Measurements from ENCODE around the gene ITPRIPL2. TPM values are rescaled to one million over a fixed set of nuclear protein-coding genes. Genes with fewer than 3 reads are reported as not detected.

The ITPRIPL2 gene
- total and polyA plus RNA-seq, 2 of the 13 experiments (the other 11 are each of a cell fraction or from before 2014, with no cell fraction given), result 5.9 to 12.6 TPM

GRCh38 chr16:19167710-19168370 lies 54.1 kb downstream of the ITPRIPL2 start, which contains the start of gene SYT17 (continued):
- TF ChIP-seq GPBP1L1 (CRISPR knock-in tag; IDR thresholded peaks at IDR 0.05) (no peak), ZC3H13 (CRISPR knock-in tag; IDR thresholded peaks at IDR 0.05) (no peak), ZNF839 (CRISPR knock-in tag; IDR thresholded peaks at IDR 0.05; ENCODE audit: borderline replicate concordance) (no peak), ZNF383 (CRISPR knock-in tag; IDR thresholded peaks at IDR 0.05; ENCODE audit: borderline replicate concordance) (no peak), ZNF710 (CRISPR knock-in tag; IDR thresholded peaks at IDR 0.05; ENCODE audit: borderline replicate concordance) (peak; percentile 60; the same call in 1 of the 2 replicates), ZNF691 (CRISPR knock-in tag; IDR thresholded peaks at IDR 0.05; ENCODE audit: borderline replicate concordance, low read depth) (peak; percentile 62; the same call in 1 of the 2 replicates), ZNF441 (CRISPR knock-in tag; IDR thresholded peaks at IDR 0.05; ENCODE audit: borderline replicate concordance) (0 out of 2 replicates have a peak, but pooled peaks have one; percentile 30), ZNF674 (CRISPR knock-in tag; IDR thresholded peaks at IDR 0.05; ENCODE audit: low read depth) (no peak), ATAD3A (CRISPR knock-in tag; IDR thresholded peaks at IDR 0.05) (no peak), HCFC1 (IDR thresholded peaks at IDR 0.05; ENCODE audit: low read depth, low read length) (no peak), ZNF639 (CRISPR knock-in tag; conservative IDR thresholded peaks at IDR 0.05) (0 out of 2 replicates have a peak, but pooled peaks have one; percentile 25), FOXJ3 (CRISPR knock-in tag; IDR thresholded peaks at IDR 0.05; ENCODE audit: borderline replicate concordance) (no peak), ARID2 (CRISPR knock-in tag; IDR thresholded peaks at IDR 0.05; ENCODE audit: borderline replicate concordance) (no peak), REPIN1 (CRISPR knock-in tag; IDR thresholded peaks at IDR 0.05; ENCODE audit: borderline replicate concordance, low read depth) (no peak), ATM (IDR thresholded peaks at IDR 0.05; ENCODE audit: borderline replicate concordance) (no peak), MEIS2 (CRISPR knock-in tag; IDR thresholded peaks at IDR 0.05) (peak; percentile 48; the same call in 1 of the 2 replicates), ZNF543 (CRISPR knock-in tag; IDR thresholded peaks at IDR 0.05) (peak; percentile 35; the same call in 1 of the 2 replicates), ZNF33B (CRISPR knock-in tag; IDR thresholded peaks at IDR 0.05) (no peak), ZNF552 (CRISPR knock-in tag; IDR thresholded peaks at IDR 0.05; ENCODE audit: borderline replicate concordance) (peak; percentile 60; the same call in 1 of the 2 replicates), ZBTB42 (CRISPR knock-in tag; IDR thresholded peaks at IDR 0.05) (no peak), POLR2A (IDR thresholded peaks at IDR 0.05; ENCODE audit: insufficient read depth in 1 of 2, low read depth in 2 of 2, low read length in 2 of 2) (no peak), SOX5 (CRISPR knock-in tag; IDR thresholded peaks at IDR 0.05; ENCODE audit: borderline replicate concordance) (no peak), ZNF737 (CRISPR knock-in tag; IDR thresholded peaks at IDR 0.05; ENCODE audit: borderline replicate concordance) (no peak)

Measured in HepG2 (cell line).